Tibial nerve (tissue), 4 donors: ENCODE results near the gene KAZN. TPM values are rescaled to one million over a fixed set of nuclear protein-coding genes. Genes with fewer than 3 reads are reported as not detected.

ENCODE experiments used
- DNase-seq, 2 donors: peaks; one replicate each; pipeline ENCODE4 v3.0.0-alpha.2; 2019; ENCODE audit warnings: low spot score in 2 of 2
- H3K27ac ChIP-seq, 4 donors: fragments of 200-600 bp; sonication (generic) in 3 of 4; one replicate each; pipeline ENCODE4 v1.5.1; 2017 to 2019; ENCODE audit warnings: mild to moderate bottlenecking in 1 of 4
- H3K27me3 ChIP-seq, 2 donors: fragments of 200-600 bp; sonication (generic) in 1 of 2; one replicate each; pipeline versions ENCODE4 v1.5.1 to v1.6.0; 2017 to 2019
- H3K36me3 ChIP-seq, 3 donors: fragments of 200-600 bp; sonication (generic); one replicate each; pipeline ENCODE4 v1.5.1; 2018 to 2019
- H3K4me1 ChIP-seq, 4 donors: fragments of 200-600 bp; sonication (generic) in 3 of 4; one replicate each; pipeline ENCODE4 v1.5.1; 2017 to 2019
- H3K4me3 ChIP-seq, 4 donors: fragments of 200-600 bp; sonication (generic) in 3 of 4; one replicate each; pipeline ENCODE4 v1.5.1; 2017 to 2019; ENCODE audit warnings: mild to moderate bottlenecking in 1 of 4, moderate library complexity in 1 of 4
- H3K9me3 ChIP-seq, 4 donors: fragments of 200-600 bp; sonication (generic) in 3 of 4; one replicate each; pipeline ENCODE4 v1.5.1; 2017 to 2019
- EP300 ChIP-seq, 2 donors: sonication (generic); formaldehyde crosslinking; IDR thresholded peaks; one replicate each; pipeline ENCODE4 v1.6.1; 2017; ENCODE audit warnings: antibody characterized with exemption in 2 of 2, mild to moderate bottlenecking in 1 of 2
- POLR2A ChIP-seq, 2 donors: fragments of 450-650 bp; IDR thresholded peaks; one replicate each; pipeline ENCODE4 v1.6.1; 2017; ENCODE audit warnings: antibody characterized with exemption in 2 of 2, mild to moderate bottlenecking in 2 of 2, moderate library complexity in 2 of 2
- WGBS, 2 donors: methylation state at CpG; one replicate each; pipeline ENCODE4 v1.1.5; 2018; 5-methylcytosine and 5-hydroxymethylcytosine counted together
- total RNA-seq, 4 donors: library from RNA; depleted of rRNA; stranded (reverse); fragments of >200 nt; gene quantifications; one replicate each; pipeline ENCODE4 v1.1.0, GENCODE V29; 2016
- TF ChIP-seq, protein P1 (sequence below), 5 experiments: fragments of 200-600 bp in 3 of 5; fragments of 450-650 bp in 2 of 5; sonication (generic) in 3 of 5; IDR thresholded peaks; one replicate each; pipeline ENCODE4 v1.5.1; 2016 to 2019; ENCODE audit warnings: antibody characterized with exemption in 5 of 5, mild to moderate bottlenecking in 3 of 5, moderate library complexity in 2 of 5

The KAZN gene
- total RNA-seq, 4 donors from 2014 or later: 16.0 to 29.2 (median 22.2) TPM

DNA sequence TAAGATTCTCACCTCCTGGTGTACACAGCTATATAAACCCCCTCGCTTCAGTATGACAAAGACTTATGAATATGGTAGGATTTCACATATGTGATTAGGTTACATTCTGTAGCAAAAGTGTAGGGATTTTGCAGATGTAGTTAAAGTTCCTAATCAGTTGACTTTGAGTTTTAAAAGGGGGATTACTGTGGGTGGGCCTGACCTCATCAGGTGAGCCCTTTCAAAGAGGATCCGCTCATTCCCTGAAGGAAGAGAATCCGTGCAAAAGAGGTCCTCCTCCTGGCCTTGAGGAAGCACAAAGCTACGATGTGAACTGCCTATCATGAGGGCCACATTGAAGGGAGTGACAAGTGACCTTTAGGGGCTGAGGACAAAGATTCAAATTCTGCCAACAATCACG is 30.6 kb upstream of the KAZN start:
- no peaks in the 10 kb centered on the region for H3K27me3 ChIP-seq
- H3K27ac ChIP-seq: no peak overlapping the region
- no peaks in the 10 kb centered on the region for H3K36me3 ChIP-seq
- no peaks in the 10 kb centered on the region for H3K4me1 ChIP-seq
- DNase-seq: no peak
- WGBS, 2 donors: 91% methylated on average over 5 of the region's 5 CpGs
- H3K9me3 ChIP-seq: peaks cover 0 to 32% (median 5%) of the 10 kb centered on the region in 4 donors
- no peak overlapping the region for H3K4me3 ChIP-seq
- TF ChIP-seq POLR2A (IDR thresholded peaks at IDR 0.05) (no peak), EP300 (IDR thresholded peaks at IDR 0.05) (no peak)
- TF ChIP-seq, protein P1, sequence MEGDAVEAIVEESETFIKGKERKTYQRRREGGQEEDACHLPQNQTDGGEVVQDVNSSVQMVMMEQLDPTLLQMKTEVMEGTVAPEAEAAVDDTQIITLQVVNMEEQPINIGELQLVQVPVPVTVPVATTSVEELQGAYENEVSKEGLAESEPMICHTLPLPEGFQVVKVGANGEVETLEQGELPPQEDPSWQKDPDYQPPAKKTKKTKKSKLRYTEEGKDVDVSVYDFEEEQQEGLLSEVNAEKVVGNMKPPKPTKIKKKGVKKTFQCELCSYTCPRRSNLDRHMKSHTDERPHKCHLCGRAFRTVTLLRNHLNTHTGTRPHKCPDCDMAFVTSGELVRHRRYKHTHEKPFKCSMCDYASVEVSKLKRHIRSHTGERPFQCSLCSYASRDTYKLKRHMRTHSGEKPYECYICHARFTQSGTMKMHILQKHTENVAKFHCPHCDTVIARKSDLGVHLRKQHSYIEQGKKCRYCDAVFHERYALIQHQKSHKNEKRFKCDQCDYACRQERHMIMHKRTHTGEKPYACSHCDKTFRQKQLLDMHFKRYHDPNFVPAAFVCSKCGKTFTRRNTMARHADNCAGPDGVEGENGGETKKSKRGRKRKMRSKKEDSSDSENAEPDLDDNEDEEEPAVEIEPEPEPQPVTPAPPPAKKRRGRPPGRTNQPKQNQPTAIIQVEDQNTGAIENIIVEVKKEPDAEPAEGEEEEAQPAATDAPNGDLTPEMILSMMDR (IDR thresholded peaks at IDR 0.05): no peak

DNA sequence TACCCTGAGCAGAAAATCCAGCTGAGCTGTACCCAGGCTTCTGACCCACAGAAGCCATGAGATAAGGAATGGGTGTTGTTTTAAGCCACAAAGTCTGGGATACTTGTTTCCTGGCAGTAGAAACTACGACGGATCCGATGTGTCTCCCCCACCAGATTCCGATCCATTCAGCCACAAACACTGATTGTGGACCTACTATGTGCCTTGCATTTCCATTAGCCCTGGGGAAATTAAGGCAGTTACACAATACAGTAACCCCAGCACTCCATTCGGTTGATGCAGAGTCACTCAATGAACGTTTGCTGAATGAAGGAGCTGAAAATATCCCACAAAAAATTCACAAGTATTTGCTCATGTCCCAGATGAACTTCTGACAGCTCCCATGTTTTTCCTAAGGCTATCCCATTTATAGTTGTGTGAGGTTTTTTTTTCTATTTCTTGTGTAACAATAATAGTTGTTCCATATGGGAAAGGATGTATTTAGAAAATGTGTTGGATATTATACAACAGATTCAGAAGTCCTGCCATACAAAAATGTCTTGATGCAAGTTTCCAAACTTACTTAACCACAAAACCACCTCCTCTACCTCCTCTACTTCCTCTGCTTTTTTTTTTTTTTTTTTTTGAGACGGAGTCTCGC is 29.6 kb upstream of the KAZN start:
- TF ChIP-seq POLR2A (IDR thresholded peaks at IDR 0.05) (no peak), EP300 (IDR thresholded peaks at IDR 0.05) (no peak)
- TF ChIP-seq, protein P1 (IDR thresholded peaks at IDR 0.05): no peak
- Histone ChIP-seq H3K36me3 (no peaks in the 10 kb centered on the region), H3K4me3 (no peak overlapping the region), H3K9me3 (peaks cover 0 to 32% (median 5%) of the 10 kb centered on the region in 4 donors), H3K4me1 (no peaks in the 10 kb centered on the region), H3K27me3 (no peaks in the 10 kb centered on the region), H3K27ac (no peak overlapping the region)
- WGBS, 2 donors: 90 to 92% methylated on average over 8 of the region's 8 CpGs
- no peak for DNase-seq

DNA sequence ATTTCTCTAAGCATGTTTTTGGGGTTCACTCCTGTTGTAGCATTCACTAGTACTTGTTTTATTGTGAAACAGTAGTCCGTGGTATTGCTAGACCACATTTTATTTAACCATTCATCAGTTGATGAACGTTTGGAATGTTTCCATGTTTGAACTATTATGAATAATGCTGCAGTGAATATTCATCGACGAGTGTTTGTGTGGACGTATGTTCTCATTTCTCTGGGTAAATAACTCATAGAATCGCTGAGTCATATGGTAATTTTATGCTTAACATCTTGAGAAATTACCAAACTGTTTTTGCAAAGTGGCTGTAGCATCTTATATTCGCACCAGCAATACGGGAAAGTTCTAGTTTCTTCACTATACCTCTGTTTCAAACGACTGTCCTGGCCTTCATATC is 28.0 kb upstream of the KAZN start:
- no peak overlapping the region for H3K4me3 ChIP-seq
- no peak for DNase-seq
- peaks cover 0 to 33% (median 5%) of the 10 kb centered on the region in 4 donors for H3K9me3 ChIP-seq
- 63 to 73% methylated on average over 9 of the region's 9 CpGs for WGBS, 2 donors
- no peaks in the 10 kb centered on the region for H3K4me1 ChIP-seq
- H3K36me3 ChIP-seq: no peaks in the 10 kb centered on the region
- TF ChIP-seq, protein P1 (IDR thresholded peaks at IDR 0.05): no peak
- TF ChIP-seq POLR2A (IDR thresholded peaks at IDR 0.05) (no peak), EP300 (IDR thresholded peaks at IDR 0.05) (no peak)
- no peaks in the 10 kb centered on the region for H3K27me3 ChIP-seq
- no peak overlapping the region for H3K27ac ChIP-seq

DNA sequence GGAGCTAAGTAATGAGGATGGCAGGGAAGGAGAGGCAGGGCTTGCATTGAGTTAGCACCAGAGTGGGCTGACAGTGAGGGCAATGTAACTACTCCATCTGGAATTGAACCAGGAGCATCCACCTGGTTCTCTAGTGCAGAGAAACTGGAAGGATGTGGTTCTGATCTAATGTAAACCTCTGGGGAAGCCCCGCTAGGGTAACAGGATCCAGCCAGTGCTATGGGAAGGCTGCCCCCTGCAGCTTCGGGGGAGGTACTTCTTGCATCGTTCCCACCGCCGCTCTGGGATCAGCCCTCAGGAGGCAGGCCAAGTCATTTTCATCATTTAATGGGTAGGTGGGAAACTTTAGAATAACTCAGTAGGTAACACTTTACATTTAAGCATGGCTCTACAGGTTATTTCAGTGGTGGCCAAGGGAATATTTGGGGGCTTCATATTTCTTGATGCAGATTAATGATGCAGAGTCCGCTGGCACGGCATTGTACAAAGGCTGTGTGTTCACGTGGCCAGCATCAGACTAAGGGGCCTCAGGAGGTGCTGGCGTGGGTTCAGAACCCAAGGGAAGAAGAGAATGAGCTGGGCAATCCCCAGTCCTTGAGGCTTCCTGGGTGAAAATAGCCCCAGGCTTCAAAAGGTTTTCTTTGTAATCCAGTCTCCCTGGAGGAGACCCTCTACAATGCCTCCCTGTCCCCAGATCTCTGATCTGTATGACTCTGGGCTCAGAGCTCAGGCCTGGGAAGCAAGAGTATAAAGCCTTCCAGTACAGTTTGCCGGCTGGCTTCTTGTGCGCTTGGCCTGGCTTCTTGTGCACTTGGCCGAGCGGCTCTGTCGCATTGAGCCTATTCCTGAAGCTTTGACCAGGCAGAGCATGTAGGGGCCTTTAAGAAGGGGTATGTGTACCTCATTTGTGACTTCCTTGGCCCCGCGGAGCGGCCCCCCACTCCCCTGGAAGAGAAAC is 26.4 kb upstream of the KAZN start:
- Histone ChIP-seq H3K4me1 (no peaks in the 10 kb centered on the region), H3K27ac (no peak overlapping the region), H3K9me3 (peaks cover 0 to 20% (median 0%) of the 10 kb centered on the region in 4 donors), H3K36me3 (no peaks in the 10 kb centered on the region), H3K27me3 (no peaks in the 10 kb centered on the region), H3K4me3 (no peak overlapping the region)
- no peak for DNase-seq
- TF ChIP-seq, protein P1 (IDR thresholded peaks at IDR 0.05): no peak
- no peak for TF ChIP-seq POLR2A (IDR thresholded peaks at IDR 0.05)
- no peak for TF ChIP-seq EP300 (IDR thresholded peaks at IDR 0.05)
- 72 to 82% methylated on average over 17 of the region's 17 CpGs for WGBS, 2 donors

DNA sequence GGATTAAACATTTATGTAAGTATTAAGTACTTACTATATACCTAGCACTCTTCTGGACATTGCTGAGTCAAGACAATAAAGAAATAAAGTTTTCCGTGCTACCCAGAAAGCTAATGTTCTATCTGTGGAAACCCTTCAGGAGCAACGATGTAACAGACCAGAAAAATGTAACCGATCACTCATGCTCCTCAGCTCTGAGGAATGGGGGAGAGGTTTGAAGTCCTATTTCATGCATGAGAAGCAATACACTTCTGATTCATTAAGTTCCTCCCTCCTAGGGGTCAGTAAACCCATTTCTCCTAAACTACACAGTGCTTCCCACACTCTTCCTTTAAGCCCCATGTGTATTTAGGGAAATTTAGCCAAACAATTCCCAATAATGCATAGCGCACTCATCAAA is 25.6 kb upstream of the KAZN start:
- Histone ChIP-seq H3K36me3 (no peaks in the 10 kb centered on the region), H3K4me1 (no peaks in the 10 kb centered on the region), H3K27me3 (no peaks in the 10 kb centered on the region), H3K27ac (no peak overlapping the region), H3K9me3 (peaks cover 0 to 15% (median 0%) of the 10 kb centered on the region in 4 donors), H3K4me3 (no peak overlapping the region)
- 67 to 82% methylated on average over 4 of the region's 4 CpGs for WGBS, 2 donors
- TF ChIP-seq, protein P1 (IDR thresholded peaks at IDR 0.05): no peak
- TF ChIP-seq EP300 (IDR thresholded peaks at IDR 0.05) (no peak), POLR2A (IDR thresholded peaks at IDR 0.05) (no peak)
- DNase-seq: no peak
